Left forelimb (tissue), 1 donor: Measurements from ENCODE around the gene ARHGAP42.
A peak's percentile ranks its signal among the peaks of the same experiment; 100 is the strongest.
"Not testable (repeated sequence)": the region's sequence is repeated elsewhere in the genome, so short reads cannot be mapped to it uniquely, and the experiment has no call there.

ENCODE experiments used
- DNase-seq: peaks from one replicate; pipeline ENCODE4 v3.0.0-alpha.2; 2018; ENCODE audit warnings: low spot score

ARHGAP42 gene, protein sequence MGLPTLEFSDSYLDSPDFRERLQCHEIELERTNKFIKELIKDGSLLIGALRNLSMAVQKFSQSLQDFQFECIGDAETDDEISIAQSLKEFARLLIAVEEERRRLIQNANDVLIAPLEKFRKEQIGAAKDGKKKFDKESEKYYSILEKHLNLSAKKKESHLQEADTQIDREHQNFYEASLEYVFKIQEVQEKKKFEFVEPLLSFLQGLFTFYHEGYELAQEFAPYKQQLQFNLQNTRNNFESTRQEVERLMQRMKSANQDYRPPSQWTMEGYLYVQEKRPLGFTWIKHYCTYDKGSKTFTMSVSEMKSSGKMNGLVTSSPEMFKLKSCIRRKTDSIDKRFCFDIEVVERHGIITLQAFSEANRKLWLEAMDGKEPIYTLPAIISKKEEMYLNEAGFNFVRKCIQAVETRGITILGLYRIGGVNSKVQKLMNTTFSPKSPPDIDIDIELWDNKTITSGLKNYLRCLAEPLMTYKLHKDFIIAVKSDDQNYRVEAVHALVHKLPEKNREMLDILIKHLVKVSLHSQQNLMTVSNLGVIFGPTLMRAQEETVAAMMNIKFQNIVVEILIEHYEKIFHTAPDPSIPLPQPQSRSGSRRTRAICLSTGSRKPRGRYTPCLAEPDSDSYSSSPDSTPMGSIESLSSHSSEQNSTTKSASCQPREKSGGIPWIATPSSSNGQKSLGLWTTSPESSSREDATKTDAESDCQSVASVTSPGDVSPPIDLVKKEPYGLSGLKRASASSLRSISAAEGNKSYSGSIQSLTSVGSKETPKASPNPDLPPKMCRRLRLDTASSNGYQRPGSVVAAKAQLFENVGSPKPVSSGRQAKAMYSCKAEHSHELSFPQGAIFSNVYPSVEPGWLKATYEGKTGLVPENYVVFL

DNA sequence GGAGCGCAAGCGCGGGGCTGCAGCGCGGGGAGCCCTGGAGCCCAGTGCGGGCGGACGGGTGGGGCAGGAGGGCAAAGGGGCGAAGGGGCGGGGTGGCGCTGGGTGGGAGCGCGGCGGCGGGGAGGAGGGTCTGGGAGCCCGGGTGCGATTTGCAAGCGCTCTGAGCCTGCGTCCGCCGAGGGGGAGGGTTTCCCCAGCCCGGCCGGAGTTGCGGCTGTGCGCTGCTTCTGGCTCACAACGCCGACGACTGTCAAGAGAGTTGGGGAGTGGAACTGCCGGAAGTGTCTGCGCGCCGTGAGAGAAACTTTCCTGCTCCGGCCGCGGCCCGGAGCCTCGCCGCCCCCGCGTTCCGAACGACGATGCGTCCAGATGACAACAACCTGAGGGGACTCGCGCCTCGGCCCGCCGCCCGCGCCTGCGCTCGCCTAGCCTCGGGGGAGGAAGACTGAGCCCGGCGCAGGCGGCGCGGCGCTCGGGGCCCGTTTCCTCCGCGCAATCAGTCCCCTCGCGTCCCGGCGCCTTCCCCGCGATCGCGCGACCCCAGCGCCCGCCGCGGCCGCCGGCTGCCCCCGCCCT lies at the start of gene ARHGAP42:
Gene ARHGAP42 (plus strand): TSS at position 235 of the 576 bp plus-strand sequence. CDS start 391 bp downstream, outside the sequence.
- DNase-seq = peak; percentile 88

DNA sequence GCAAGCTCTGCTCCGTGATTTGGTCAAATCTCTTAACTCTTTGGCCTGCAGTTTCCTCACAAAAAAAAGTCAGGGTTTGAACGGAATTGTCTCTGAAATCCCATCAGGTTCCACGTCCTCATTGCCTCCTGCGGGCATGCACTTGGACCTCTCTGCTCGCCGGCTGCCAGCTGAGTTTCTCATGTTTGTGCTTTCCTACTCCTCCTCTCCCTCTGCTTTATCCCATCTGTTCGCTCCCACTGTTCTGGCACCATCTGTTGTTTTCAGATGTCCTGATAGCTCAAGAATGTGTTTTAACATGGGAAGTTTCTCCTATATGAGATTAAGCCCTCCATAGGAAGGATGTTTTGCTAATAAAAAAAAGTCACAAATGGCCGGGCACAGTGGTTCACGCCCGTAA lies 49.4 kb upstream of the ARHGAP42 start:
- DNase-seq = no peak

DNA sequence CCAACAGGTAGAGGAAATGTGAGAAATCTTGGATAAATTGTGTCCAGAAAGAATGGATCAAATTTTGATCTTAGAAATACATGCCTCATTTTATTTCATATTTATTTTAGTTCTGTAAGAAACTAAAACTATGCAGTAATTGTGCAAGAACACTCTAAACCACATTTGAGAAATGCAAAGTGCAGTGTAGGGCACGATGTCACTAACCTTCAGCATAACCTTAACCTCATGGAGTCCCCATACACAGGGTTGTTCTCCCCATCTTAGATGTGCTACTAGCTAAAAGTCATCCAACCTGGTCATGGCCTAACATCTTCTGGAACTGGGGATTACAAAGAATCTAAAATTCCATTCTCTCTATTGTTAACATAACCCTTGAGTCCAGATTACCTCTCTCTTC lies 48.4 kb upstream of the ARHGAP42 start:
- DNase-seq = no peak

DNA sequence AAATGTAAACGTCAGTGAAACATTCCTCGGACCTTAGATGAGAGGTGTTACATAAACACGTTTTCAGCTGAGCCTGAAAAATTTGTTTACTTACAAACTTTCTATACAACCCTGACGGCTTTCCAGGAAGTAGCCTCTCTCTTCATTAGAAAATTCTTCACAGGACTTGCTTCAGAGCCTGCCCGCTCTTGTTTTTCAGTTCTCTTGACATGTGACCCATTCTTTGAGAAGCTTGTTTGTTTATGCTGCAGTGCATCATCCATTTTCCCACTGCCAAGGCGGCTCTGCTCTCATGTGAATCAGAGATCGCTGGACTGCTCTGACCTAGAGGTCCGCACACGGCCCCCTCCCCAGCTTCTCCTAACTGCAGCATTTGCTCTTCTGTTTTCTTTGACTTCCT lies 47.9 kb upstream of the ARHGAP42 start:
- no peak for DNase-seq

DNA sequence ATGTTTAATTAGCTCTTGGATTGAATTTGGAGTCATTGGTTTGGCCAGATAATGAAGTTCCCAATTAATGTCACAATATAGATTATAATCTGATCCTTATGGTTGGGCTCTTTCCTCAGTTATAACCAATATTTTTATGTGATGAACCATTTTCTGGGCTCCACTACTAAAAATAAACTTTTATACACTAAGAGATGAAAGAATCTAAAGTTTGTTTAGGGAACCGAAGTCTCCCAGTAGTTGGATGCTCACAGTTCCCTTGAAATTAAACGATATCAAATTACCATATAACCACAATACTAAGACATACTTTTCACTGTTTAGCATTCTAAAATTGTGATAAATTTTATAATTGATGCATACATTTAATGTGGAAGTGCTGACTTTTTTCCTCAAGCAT lies 47.0 kb upstream of the ARHGAP42 start:
- DNase-seq = no peak

DNA sequence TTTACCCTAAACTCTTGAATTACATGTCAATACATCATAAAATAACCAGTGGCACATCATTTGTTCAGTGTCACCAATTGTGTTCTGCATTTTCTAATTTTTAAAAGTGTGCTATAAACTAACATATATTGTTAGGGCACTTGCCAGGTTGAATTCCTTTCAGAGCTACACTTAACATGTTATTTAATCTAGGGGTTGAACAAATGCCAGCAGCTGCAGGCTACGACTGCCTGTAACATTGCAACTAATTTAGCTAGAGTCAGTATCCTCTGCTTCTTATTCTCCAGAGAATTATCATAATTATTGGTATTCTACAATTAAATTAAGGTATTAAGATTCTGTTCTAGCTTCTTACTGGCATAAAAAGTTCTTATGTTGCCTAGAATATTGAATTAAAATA lies 46.4 kb upstream of the ARHGAP42 start:
- no peak for DNase-seq

DNA sequence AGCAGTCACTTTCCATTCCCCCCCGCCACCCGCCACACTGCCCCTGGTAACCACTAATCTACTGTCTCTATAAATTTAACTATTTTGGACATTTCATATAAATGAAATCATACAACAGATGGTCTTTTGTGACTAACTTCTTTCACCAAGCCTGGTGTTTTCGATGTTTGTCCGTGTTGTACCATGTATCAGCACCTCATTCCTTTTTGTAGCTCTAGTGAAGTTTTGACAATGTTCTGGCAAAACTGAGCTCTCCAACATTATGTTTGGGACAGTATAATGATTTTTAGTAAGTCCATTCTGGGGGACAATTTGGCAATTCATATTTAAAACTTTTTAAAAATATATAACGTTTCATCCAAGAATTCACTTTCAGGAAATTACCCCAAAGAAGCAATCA lies 45.6 kb upstream of the ARHGAP42 start:
- DNase-seq = no peak

DNA sequence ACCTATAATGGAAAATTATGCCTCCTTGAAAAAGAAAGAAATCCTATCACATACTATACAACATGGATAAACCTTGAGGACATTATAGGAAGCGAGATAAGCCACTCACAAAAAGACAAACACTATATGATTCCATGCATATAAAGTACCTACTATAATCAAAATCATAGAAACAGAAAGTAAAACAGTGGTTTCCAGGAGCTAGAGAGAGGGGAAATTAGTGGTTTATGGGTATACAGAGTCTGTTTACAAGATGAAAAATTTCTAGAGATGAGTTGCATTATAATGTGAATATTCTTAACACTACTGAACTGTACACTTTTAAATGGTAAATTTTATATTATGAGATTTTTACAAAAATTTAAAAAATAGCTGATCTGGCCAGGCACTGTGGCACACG lies 40.5 kb upstream of the ARHGAP42 start:
- DNase-seq = no peak

DNA sequence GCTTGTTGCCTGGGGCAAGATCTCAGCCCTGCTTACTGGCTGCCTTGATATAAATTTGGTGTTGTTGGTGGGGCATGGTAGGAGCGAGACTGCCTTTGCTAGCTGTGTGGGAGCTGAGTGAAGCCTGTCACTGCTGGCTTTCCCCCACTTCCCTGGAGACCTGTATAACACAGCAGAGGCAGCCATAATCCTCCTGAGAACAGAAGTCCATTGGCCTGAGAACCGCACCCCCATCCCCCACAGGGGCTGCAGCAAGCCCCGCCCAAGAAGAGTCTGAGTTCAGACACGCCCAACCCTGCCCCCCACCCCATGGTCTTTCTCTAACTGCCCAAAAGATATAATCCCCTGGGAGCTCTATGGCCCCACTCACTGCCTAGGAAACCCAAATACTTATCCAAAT lies 39.2 kb upstream of the ARHGAP42 start:
- no peak for DNase-seq

DNA sequence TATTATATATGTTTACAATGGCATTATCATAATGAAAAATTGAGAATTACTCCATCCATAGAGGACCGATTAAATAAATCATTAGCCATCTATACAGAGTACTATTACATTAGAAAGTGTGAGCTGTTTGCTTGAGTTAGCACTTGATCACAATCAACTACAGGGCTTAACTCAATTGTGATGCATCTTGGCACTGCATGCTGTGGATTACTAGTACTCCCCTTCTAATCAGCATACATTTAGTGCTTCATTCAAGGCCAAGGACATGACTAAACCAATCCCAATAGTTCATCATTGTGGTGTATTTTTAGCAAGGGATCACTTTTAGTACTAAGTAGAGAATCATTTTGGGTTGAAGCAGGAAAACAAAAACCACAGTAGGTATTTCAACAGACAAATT lies 23.5 kb upstream of the ARHGAP42 start:
- DNase-seq = no peak

DNA sequence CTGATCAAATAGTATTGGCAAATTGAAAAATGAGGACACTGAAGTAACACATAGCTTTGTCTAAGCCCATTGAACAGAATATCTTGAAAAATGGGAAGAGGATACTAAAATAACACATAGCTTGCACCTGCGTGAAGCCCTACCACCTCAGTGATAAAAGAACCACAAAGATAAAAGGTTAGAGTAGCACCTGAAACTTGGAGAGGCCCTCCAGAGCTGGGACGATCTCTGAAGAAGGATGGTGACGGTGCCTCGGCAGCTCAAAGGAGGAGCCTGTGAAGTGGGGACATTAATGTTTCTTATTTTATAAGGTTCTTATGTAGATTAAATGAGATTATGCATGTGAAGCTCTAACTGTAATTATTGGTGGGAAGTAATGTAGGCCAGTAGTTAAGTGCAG lies 23.1 kb upstream of the ARHGAP42 start:
- DNase-seq = no peak

DNA sequence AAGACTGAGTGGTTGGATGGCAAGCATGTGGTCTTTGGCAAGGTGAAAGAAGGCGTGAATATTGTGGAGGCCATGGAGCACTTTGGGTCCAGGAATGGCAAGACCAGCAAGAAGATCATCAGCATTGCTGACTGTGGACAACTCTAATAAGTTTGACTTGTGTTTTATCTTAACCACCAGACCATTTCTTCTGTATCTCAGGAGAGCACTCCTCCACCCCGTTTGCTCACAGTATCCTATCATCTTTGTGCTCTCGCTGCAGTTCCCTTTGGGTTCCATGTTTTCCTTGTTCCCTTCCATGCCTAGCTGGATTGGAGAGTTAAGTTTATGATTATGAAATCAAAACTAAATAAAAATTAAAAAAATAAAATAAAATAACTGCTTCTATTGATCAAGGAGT lies 20.3 kb upstream of the ARHGAP42 start:
- DNase-seq = not testable (repeated sequence)

DNA sequence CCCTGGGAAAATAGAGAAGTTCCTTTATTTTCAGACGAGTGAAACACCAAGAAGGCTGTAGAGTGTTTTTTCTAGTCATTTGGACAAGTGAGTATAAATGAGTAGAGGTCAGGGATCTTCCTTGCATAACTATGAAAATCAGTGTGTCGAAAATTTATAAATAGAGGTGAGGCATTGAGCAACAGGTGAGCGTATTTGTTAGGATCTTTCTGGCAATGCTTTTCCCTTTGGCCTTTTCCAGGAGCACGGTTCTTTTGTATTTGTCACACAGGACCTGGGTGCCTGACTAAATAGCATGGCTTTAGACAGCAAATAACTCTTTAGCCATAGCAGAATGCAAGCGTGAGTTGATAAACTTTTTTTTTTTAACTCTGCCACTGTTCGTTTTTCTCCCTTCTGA lies 19.6 kb upstream of the ARHGAP42 start:
- DNase-seq = no peak

DNA sequence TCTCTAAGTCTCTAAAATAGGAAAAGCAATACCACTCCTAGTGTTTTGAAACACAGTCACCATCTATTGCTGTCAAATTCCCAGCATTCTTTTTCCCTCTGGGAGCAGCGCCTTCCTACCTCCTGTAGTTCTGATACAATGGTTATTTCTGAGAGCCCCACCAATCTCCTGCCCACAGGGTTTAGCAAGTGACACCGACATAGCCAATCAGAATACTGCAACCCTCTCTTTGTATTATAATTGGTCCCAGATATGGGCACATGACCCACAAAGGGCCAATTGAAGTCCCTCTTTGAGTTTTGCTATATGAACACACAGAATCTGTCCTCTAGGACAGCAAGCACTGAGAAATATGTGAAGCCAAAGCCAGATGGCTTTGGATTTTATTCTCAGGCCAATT lies 16.9 kb upstream of the ARHGAP42 start:
- DNase-seq = no peak

DNA sequence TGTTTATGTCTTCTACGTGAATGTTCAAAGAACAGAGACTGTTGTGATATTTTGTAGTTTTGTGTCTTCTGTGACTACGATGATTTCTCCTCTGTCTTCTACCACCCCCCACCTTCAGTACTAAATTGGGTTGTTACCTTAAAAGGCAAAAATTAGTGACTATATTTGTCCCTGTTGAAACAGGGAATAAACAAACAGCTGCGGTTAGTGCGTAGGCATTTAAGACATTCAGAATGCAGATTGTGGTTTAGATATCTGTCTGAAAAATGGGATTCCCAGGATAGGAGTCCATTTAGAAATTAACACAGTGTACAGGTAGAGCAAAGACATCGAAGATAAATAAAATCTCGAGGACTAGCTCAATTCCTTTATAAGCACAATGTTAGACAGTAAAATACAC lies 15.6 kb upstream of the ARHGAP42 start:
- DNase-seq = no peak

DNA sequence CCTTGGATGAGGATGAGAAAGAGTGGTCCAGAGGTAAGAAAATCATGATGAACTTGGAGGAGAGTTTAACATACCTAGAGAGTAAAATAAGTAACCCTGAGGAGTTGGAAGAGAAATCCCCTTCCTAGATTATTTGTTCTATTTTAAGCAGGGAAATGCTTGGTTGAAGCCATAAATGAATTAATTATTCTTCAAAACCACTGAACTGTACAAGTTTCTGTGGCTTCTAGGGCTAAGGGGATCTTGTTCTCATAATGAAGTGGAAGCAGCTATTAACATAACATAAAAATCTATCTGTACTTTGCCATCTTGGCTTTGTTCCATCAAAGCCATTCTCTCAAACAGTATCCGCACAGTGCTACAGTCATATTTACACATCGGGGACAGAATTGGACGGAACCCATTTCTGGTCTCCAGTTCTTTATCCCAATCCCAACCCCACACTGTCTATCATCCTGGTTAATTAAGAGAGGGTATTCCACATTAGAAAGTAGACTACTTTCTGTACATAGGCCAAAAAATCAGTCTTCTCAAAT lies 14.5 kb upstream of the ARHGAP42 start:
- no peak for DNase-seq

DNA sequence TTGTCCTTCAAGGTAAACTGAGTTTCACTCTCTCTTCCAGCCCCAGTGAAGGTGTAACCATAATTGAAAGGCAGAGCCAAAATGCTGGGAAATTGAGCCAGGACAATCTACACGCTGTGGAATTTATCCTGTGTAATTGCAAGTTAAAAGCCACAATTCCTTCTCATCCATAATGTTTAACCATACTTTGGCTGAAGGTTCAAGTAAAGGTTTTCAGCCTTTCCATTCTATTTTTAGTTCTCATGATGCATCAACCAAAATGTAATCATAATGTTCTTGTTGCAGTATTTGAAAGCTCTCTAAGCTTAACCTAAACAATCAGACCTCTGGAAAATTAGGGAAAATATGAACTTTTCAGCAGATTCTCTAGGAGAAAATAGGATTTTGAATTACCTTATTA lies 14.0 kb upstream of the ARHGAP42 start:
- DNase-seq = no peak

DNA sequence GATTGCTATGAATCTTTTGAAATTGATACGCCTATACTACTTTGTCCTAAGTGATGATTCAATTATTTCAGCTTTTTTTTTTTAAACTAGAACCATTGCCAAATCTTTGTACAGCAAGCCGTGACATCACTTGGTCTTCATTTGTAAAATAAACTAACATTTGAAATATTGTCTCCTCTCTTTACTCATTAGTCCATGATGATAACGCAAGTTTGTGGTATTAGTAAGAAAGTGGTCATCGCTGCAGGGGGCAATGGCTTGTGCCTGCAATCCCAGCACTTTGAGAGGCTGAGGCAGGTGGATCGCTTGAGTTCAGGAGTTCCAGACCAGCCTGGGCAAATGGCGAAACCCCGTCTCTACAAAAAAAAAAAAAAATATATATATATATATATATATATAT lies 12.9 kb upstream of the ARHGAP42 start:
- DNase-seq = no peak

DNA sequence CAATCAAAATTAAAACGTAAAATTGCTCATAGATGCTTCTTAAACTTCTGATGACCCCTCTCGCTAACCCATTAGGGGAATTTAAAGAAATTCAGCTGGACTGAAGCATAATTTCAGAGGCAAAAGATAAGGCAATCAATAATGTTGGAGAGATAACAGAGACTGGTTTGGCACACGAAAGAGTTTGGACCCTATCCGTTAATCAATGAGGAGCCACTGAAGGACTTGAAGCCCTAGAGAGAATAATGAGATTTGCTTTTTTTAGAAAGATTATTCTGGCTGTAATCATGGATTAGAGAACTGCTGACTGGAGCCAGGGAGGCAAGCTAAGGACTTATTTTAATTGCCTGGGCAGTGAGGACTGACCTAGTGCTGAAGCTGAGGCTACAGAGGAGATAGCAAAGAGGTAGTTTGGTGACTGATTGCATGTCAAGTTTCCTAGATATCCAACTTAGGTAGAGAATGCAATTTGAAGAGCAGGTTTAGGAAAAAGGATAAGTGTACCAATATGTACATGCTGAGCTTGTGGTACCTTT lies 11.9 kb upstream of the ARHGAP42 start:
- DNase-seq = no peak

DNA sequence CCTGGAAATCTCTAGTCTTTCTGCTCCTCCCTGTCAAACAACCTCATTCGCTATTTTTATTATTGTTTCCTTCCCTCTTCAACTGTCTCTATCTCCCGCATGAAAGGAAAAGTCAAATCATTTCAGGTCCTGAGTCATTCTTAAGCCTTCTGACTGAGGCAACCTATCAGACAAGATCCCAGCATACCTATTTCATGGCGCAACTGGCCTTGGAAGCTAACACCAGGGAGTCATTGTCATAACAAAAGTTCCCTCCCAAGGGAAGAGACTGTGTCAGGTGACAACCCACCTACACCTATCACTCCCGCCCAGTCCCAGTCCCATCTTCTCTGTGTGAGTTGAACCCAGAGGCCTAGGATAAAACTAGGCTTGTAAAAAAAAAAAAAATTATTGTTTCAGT lies 10.2 kb upstream of the ARHGAP42 start:
- no peak for DNase-seq

DNA sequence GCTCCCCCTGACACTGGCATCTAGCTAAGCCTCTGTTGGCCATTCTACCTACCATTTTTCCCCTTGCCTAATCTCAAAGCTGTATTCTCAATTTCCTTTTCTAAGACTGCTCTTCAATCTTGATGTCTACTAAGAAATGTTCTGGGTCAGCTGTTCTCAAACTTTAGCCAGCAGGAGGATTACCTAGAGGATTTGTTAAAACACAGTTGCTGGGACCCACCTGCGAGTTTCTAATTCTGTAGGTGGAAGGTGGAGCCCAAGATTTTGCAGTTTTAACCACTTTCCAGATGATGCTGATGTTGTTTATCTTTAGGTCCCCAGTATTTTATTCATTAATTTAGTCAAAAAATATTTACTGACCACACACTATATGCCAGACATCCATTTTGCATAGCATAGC lies 9.3 kb upstream of the ARHGAP42 start:
- no peak for DNase-seq

DNA sequence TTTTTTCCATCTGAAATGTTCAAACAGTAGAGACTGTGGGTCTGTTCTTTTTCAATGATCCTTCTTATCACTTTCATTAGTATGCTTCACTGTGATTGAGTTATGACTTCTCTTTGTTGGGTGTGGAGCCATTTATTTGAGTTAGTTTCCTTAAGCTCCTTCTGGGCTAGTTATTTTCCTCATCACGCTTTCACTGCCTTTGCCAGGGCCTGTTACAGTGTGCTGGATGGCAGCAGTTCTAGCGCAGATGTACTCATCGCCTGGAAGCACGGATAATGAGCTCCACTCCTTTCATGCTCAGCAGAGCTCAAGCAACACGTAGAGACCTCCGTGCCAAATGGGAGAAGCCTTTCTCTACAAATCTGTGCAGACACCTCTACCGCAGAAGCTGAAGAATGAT lies 7.0 kb upstream of the ARHGAP42 start:
- no peak for DNase-seq
